A673 (cell line): ENCODE measurements around the gene CTIF. TPM values are rescaled to one million over a fixed set of nuclear protein-coding genes. Genes with fewer than 3 reads are reported as not detected.
A peak's percentile ranks its signal among the peaks of the same experiment; 100 is the strongest.

ENCODE experiments used
- BruUV-seq: library from RNA; stranded (reverse); fragments of 400-500 nt; replicated peaks from 2 replicates; lab custom pipeline; 2021; lab: Mats Ljungman, UMichigan
- CTCF ChIA-PET: fragments of 300-600 bp; sonication (Branson Sonifier 250); formaldehyde crosslinking; loops from one replicate; lab custom pipeline; 2022; ENCODE audit warnings: antibody characterized with exemption; lab: Charles Lee
- POLR2A ChIA-PET: fragments of 300-600 bp; sonication (Branson Sonifier 250); formaldehyde crosslinking; loops from one replicate; lab custom pipeline; 2022; ENCODE audit warnings: antibody characterized with exemption; ENCODE audit not compliant: low non-redundant PET; lab: Charles Lee
- DNase-seq: peaks from one replicate; pipeline ENCODE4 v3.0.0-alpha.2; 2015; ENCODE audit warnings: low spot score
- H3K27ac ChIP-seq: fragments of 200-600 bp; sonication (generic); 2 replicates; pipeline ENCODE4 v1.5.1; 2016; ENCODE audit warnings: mixed run types, low read depth, mild to moderate bottlenecking, mixed read lengths, antibody characterized with exemption, low read length; ENCODE audit not compliant: poor library complexity, severe bottlenecking
- H3K27me3 ChIP-seq: fragments of 200-600 bp; sonication (generic); replicated peaks from 2 replicates; pipeline ENCODE4 v1.6.1; 2017; ENCODE audit warnings: mixed run types, low read depth, mild to moderate bottlenecking, mixed read lengths, antibody characterized with exemption, low read length; ENCODE audit not compliant: insufficient read depth, poor library complexity
- H3K36me3 ChIP-seq: fragments of 200-600 bp; sonication (generic); 2 replicates; pipeline ENCODE4 v1.6.1; 2016; ENCODE audit warnings: mixed run types, mild to moderate bottlenecking, mixed read lengths, antibody characterized with exemption, low read length; ENCODE audit not compliant: insufficient read depth, poor library complexity, severe bottlenecking
- H3K4me1 ChIP-seq: fragments of 200-600 bp; sonication (generic); 2 replicates; pipeline ENCODE4 v1.6.1; 2017; ENCODE audit warnings: mixed run types, mild to moderate bottlenecking, mixed read lengths, antibody characterized with exemption, low read length; ENCODE audit not compliant: insufficient read depth, poor library complexity, severe bottlenecking
- H3K4me3 ChIP-seq: fragments of 200-600 bp; sonication (generic); 2 replicates; pipeline ENCODE4 v1.5.1; 2016; ENCODE audit warnings: low read depth, mixed run types, mild to moderate bottlenecking, mixed read lengths, low read length; ENCODE audit not compliant: poor library complexity, severe bottlenecking
- H3K9me3 ChIP-seq: fragments of 200-600 bp; sonication (generic); 2 replicates; pipeline ENCODE4 v1.6.1; 2016; ENCODE audit warnings: mixed run types, low read depth, mild to moderate bottlenecking, mixed read lengths, antibody characterized with exemption, low read length; ENCODE audit not compliant: poor library complexity, severe bottlenecking
- EZH2 ChIP-seq: fragments of 200-600 bp; sonication (generic); IDR thresholded peaks from 2 replicates; pipeline ENCODE4 v1.6.1; 2017; ENCODE audit warnings: borderline replicate concordance, low read depth, mild to moderate bottlenecking, mixed read lengths, antibody characterized with exemption, low read length; ENCODE audit not compliant: poor library complexity, severe bottlenecking
- intact Hi-C: fragments of 100-400 bp; cut with micrococcal nuclease; formaldehyde crosslinking; loops from one replicate; pipeline ENCODE4 v1.10.0; 2022; ENCODE audit not compliant: unreplicated experiment
- total RNA-seq: library from RNA; stranded (reverse); gene quantifications from 2 replicates; pipeline ENCODE4 v1.2.3, GENCODE V29; 2021
- TF ChIP-seq, protein P1 (sequence below): fragments of 300-800, 200-600 bp; sonication (generic); conservative IDR thresholded peaks from 2 replicates; pipeline ENCODE4 v1.5.1; 2017; ENCODE audit warnings: low read depth, mild to moderate bottlenecking, antibody characterized with exemption, low read length, moderate library complexity, mixed read lengths

CTIF gene
- total RNA-seq, 1 experiment from 2014 or later, result 23.5 TPM

DNA sequence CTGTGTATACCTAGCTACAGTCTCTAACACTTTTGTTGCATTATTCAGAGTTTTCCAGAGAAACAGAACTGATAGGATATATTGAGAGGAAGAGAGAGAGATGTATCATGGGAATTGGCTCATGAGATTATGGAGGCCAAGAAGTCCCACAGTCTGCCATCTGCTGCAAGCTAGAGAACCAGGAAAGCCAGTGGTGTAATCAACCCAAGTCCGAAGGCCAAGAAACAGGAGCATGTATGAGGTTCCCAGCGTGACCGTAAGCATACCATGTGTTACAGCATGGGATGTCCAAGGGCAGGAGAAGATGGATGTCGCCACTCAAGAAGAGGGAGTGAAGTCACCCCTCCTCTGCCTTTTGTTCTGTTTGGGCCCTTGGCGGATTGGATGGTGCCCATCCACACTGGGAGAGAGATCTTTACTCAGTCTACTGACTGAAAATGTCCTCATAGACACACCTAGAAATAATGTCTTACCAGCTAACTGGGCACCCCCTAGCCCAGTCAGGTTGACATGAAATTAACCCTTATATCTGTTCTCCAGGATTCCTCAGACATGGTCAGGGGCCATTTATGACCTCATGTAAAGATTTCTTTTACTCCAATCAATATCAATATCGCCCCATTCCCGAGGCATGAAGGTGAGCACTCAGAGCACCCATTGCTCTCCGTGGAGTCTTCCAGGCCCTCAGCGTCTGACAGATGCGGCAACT lies 179.6 kb downstream of the CTIF start:
- TF ChIP-seq EZH2, result no peak
- TF ChIP-seq, protein P1, sequence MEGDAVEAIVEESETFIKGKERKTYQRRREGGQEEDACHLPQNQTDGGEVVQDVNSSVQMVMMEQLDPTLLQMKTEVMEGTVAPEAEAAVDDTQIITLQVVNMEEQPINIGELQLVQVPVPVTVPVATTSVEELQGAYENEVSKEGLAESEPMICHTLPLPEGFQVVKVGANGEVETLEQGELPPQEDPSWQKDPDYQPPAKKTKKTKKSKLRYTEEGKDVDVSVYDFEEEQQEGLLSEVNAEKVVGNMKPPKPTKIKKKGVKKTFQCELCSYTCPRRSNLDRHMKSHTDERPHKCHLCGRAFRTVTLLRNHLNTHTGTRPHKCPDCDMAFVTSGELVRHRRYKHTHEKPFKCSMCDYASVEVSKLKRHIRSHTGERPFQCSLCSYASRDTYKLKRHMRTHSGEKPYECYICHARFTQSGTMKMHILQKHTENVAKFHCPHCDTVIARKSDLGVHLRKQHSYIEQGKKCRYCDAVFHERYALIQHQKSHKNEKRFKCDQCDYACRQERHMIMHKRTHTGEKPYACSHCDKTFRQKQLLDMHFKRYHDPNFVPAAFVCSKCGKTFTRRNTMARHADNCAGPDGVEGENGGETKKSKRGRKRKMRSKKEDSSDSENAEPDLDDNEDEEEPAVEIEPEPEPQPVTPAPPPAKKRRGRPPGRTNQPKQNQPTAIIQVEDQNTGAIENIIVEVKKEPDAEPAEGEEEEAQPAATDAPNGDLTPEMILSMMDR, result no peak
- intact Hi-C loops, result no loop called here
- H3K4me1 ChIP-seq, result no peaks in the 10 kb centered on the region
- no peaks in the 10 kb centered on the region for H3K27me3 ChIP-seq
- BruUV-seq, result no TSS peak
- POLR2A ChIA-PET, result no interaction called here
- H3K27ac ChIP-seq, result no peak overlapping the region
- H3K36me3 ChIP-seq, result no peaks in the 10 kb centered on the region
- H3K4me3 ChIP-seq, result no peak overlapping the region
- no peaks in the 10 kb centered on the region for H3K9me3 ChIP-seq
- DNase-seq, result no peak
- CTCF ChIA-PET, result no interaction called here

DNA sequence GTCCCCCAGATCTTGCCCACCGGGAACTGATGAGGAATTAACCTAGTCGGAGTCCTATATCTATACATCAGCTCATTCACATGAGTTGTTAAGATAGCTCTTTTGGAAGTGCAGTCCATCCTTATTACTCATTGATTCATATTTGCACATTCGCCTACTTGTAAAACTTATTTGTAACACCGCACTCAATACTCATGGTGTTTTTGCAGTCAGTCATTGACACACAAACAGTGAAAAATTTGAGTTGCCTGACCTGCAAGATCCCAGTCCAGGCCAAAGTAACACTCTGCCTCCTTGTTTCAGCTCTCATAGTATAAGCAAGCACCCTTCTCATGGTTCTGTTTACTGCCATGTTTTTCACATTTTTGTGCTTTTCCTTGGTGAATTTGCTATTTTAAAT lies 180.6 kb downstream of the CTIF start:
- CTCF ChIA-PET, result no interaction called here
- Histone ChIP-seq H3K9me3 (no peaks in the 10 kb centered on the region), H3K27me3 (no peaks in the 10 kb centered on the region), H3K4me1 (no peaks in the 10 kb centered on the region), H3K36me3 (no peaks in the 10 kb centered on the region), H3K4me3 (no peak overlapping the region), H3K27ac (no peak overlapping the region)
- no peak for DNase-seq
- BruUV-seq, result no TSS peak
- no peak for TF ChIP-seq EZH2
- TF ChIP-seq, protein P1, result no peak
- POLR2A ChIA-PET, result no interaction called here
- intact Hi-C loops, result no loop called here

DNA sequence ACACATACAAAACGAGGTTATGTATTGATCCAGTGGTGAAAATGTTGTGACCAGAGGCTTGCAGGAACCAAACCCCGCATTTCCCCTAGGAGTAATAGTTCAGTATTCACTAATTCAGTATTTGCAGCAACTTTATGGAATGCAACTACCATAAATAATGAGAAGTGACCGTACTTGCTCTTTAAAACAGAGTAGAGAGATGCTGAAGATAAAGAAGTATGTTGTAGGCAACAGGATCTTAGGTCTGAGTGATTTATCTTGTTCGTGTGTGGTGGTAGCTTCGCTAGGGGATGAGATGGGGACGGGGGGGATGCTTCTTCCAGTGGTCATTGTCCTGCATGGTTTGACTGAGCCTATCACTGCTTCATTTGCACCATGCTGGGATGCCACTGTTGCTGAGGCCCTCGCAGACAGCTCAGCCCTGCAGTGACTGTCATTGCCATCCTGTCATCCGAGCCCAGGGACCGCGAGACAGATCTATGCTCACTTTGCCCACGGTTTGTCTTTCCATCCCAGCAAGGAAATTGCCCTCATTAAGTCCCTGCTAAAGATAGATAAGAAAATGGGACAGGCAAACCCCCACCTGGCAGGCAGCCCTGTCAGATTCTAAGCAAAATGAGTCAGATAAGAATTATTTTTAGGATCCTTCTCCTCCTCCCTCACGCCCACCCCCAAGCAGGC lies 181.3 kb downstream of the CTIF start:
- peak; percentile 11 for DNase-seq
- Histone ChIP-seq H3K27ac (no peak overlapping the region), H3K4me1 (no peaks in the 10 kb centered on the region), H3K9me3 (no peaks in the 10 kb centered on the region), H3K27me3 (no peaks in the 10 kb centered on the region), H3K4me3 (no peak overlapping the region), H3K36me3 (no peaks in the 10 kb centered on the region)
- BruUV-seq, result no TSS peak
- ChIA-PET CTCF (no interaction called here), POLR2A (no interaction called here)
- intact Hi-C loops, result no loop called here
- TF ChIP-seq, protein P1, result no peak
- TF ChIP-seq EZH2, result no peak
